ENCODE results near the gene DPP6. TPM values are rescaled to one million over a fixed set of nuclear protein-coding genes. Genes with fewer than 3 reads are reported as not detected.
"Not testable (repeated sequence)": the region's sequence is repeated elsewhere in the genome, so short reads cannot be mapped to it uniquely, and the experiment has no call there.

The DPP6 gene
- polyA plus RNA-seq, 1 donor (not counting 4 experiments of a cell fraction or from before 2014, with no cell fraction given), result not detected

GRCh38 chr7:154015636-154016035, 36.6 kb upstream of the DPP6 start:
- H3K27me3 ChIP-seq (ENCODE audit: control insufficient read depth, extremely low read depth, insufficient read depth, low read length); H3K4me3 ChIP-seq (ENCODE audit: control insufficient read depth in 2 of 3, extremely low read depth in 1 of 3, insufficient read depth in 2 of 3, low read depth in 1 of 3, low read length in 3 of 3); H2AFZ ChIP-seq (ENCODE audit: control insufficient read depth, low read length); H3K4me1 ChIP-seq (ENCODE audit: control insufficient read depth, extremely low read depth, insufficient read depth, low read length); H3K9me1 ChIP-seq (ENCODE audit: control insufficient read depth, extremely low read depth, insufficient read depth, low read length); H4K20me1 ChIP-seq (ENCODE audit: control insufficient read depth, extremely low read depth, insufficient read depth, low read length); H3K4me2 ChIP-seq (ENCODE audit: control insufficient read depth, extremely low read depth, insufficient read depth, low read depth, low read length); H3K79me2 ChIP-seq (ENCODE audit: control insufficient read depth, insufficient read depth, low read length); H3K36me3 ChIP-seq (ENCODE audit: control insufficient read depth in 2 of 2, extremely low read depth in 1 of 2, insufficient read depth in 2 of 2, low read length in 2 of 2); FAIRE-seq; H3K27ac ChIP-seq (ENCODE audit: control insufficient read depth, insufficient read depth, low read length); DNase-seq (ENCODE audit: low read depth, low spot score); H3K9me3 ChIP-seq (ENCODE audit: control insufficient read depth, low read depth, low read length); dilution Hi-C loops (cut with MboI; ENCODE audit: extremely low pct_ligation_motif_present, low sequenced_read_pairs); H3K9ac ChIP-seq (ENCODE audit: control insufficient read depth, extremely low read depth, insufficient read depth, low read length): not testable (repeated sequence)

GRCh38 chr7:154018354-154018753, 33.8 kb upstream of the DPP6 start:
- dilution Hi-C loops (cut with MboI; ENCODE audit: extremely low pct_ligation_motif_present, low sequenced_read_pairs); H4K20me1 ChIP-seq (ENCODE audit: control insufficient read depth, extremely low read depth, insufficient read depth, low read length); FAIRE-seq; H3K4me1 ChIP-seq (ENCODE audit: control insufficient read depth, extremely low read depth, insufficient read depth, low read length); DNase-seq (ENCODE audit: low read depth, low spot score); H3K27ac ChIP-seq (ENCODE audit: control insufficient read depth, insufficient read depth, low read length); H3K36me3 ChIP-seq (ENCODE audit: control insufficient read depth in 2 of 2, extremely low read depth in 1 of 2, insufficient read depth in 2 of 2, low read length in 2 of 2); H3K4me2 ChIP-seq (ENCODE audit: control insufficient read depth, extremely low read depth, insufficient read depth, low read depth, low read length); H3K9me1 ChIP-seq (ENCODE audit: control insufficient read depth, extremely low read depth, insufficient read depth, low read length); H3K27me3 ChIP-seq (ENCODE audit: control insufficient read depth, extremely low read depth, insufficient read depth, low read length); H3K9ac ChIP-seq (ENCODE audit: control insufficient read depth, extremely low read depth, insufficient read depth, low read length); H3K9me3 ChIP-seq (ENCODE audit: control insufficient read depth, low read depth, low read length); H3K79me2 ChIP-seq (ENCODE audit: control insufficient read depth, insufficient read depth, low read length); H2AFZ ChIP-seq (ENCODE audit: control insufficient read depth, low read length); H3K4me3 ChIP-seq (ENCODE audit: control insufficient read depth in 2 of 3, extremely low read depth in 1 of 3, insufficient read depth in 2 of 3, low read depth in 1 of 3, low read length in 3 of 3): not testable (repeated sequence)

- H3K36me3 ChIP-seq (ENCODE audit: control insufficient read depth in 2 of 2, extremely low read depth in 1 of 2, insufficient read depth in 2 of 2, low read length in 2 of 2); H3K4me1 ChIP-seq (ENCODE audit: control insufficient read depth, extremely low read depth, insufficient read depth, low read length); H3K27me3 ChIP-seq (ENCODE audit: control insufficient read depth, extremely low read depth, insufficient read depth, low read length); dilution Hi-C loops (cut with MboI; ENCODE audit: extremely low pct_ligation_motif_present, low sequenced_read_pairs); FAIRE-seq; H3K4me3 ChIP-seq (ENCODE audit: control insufficient read depth in 2 of 3, extremely low read depth in 1 of 3, insufficient read depth in 2 of 3, low read depth in 1 of 3, low read length in 3 of 3); H3K9me3 ChIP-seq (ENCODE audit: control insufficient read depth, low read depth, low read length); H2AFZ ChIP-seq (ENCODE audit: control insufficient read depth, low read length); H3K4me2 ChIP-seq (ENCODE audit: control insufficient read depth, extremely low read depth, insufficient read depth, low read depth, low read length); H3K9ac ChIP-seq (ENCODE audit: control insufficient read depth, extremely low read depth, insufficient read depth, low read length); DNase-seq (ENCODE audit: low read depth, low spot score); H3K9me1 ChIP-seq (ENCODE audit: control insufficient read depth, extremely low read depth, insufficient read depth, low read length); H3K79me2 ChIP-seq (ENCODE audit: control insufficient read depth, insufficient read depth, low read length); H3K27ac ChIP-seq (ENCODE audit: control insufficient read depth, insufficient read depth, low read length); H4K20me1 ChIP-seq (ENCODE audit: control insufficient read depth, extremely low read depth, insufficient read depth, low read length): not testable (repeated sequence)
These were observed 24.4 kb upstream of the DPP6 start for GRCh38 chr7:154027805-154028204.

- H3K4me1 ChIP-seq (ENCODE audit: control insufficient read depth, extremely low read depth, insufficient read depth, low read length); H3K9ac ChIP-seq (ENCODE audit: control insufficient read depth, extremely low read depth, insufficient read depth, low read length); H2AFZ ChIP-seq (ENCODE audit: control insufficient read depth, low read length); DNase-seq (ENCODE audit: low read depth, low spot score); H3K9me3 ChIP-seq (ENCODE audit: control insufficient read depth, low read depth, low read length); H3K9me1 ChIP-seq (ENCODE audit: control insufficient read depth, extremely low read depth, insufficient read depth, low read length); H3K4me2 ChIP-seq (ENCODE audit: control insufficient read depth, extremely low read depth, insufficient read depth, low read depth, low read length); H3K79me2 ChIP-seq (ENCODE audit: control insufficient read depth, insufficient read depth, low read length); H3K4me3 ChIP-seq (ENCODE audit: control insufficient read depth in 2 of 3, extremely low read depth in 1 of 3, insufficient read depth in 2 of 3, low read depth in 1 of 3, low read length in 3 of 3); H4K20me1 ChIP-seq (ENCODE audit: control insufficient read depth, extremely low read depth, insufficient read depth, low read length); H3K27me3 ChIP-seq (ENCODE audit: control insufficient read depth, extremely low read depth, insufficient read depth, low read length); H3K27ac ChIP-seq (ENCODE audit: control insufficient read depth, insufficient read depth, low read length); H3K36me3 ChIP-seq (ENCODE audit: control insufficient read depth in 2 of 2, extremely low read depth in 1 of 2, insufficient read depth in 2 of 2, low read length in 2 of 2); FAIRE-seq; dilution Hi-C loops (cut with MboI; ENCODE audit: extremely low pct_ligation_motif_present, low sequenced_read_pairs): not testable (repeated sequence)
These were observed 21.6 kb upstream of the DPP6 start for GRCh38 chr7:154030476-154031080.

- H3K4me2 ChIP-seq (ENCODE audit: control insufficient read depth, extremely low read depth, insufficient read depth, low read depth, low read length); H3K27me3 ChIP-seq (ENCODE audit: control insufficient read depth, extremely low read depth, insufficient read depth, low read length); H4K20me1 ChIP-seq (ENCODE audit: control insufficient read depth, extremely low read depth, insufficient read depth, low read length); H3K4me1 ChIP-seq (ENCODE audit: control insufficient read depth, extremely low read depth, insufficient read depth, low read length); DNase-seq (ENCODE audit: low read depth, low spot score); H3K27ac ChIP-seq (ENCODE audit: control insufficient read depth, insufficient read depth, low read length); H3K79me2 ChIP-seq (ENCODE audit: control insufficient read depth, insufficient read depth, low read length); H2AFZ ChIP-seq (ENCODE audit: control insufficient read depth, low read length); H3K9me1 ChIP-seq (ENCODE audit: control insufficient read depth, extremely low read depth, insufficient read depth, low read length); dilution Hi-C loops (cut with MboI; ENCODE audit: extremely low pct_ligation_motif_present, low sequenced_read_pairs); FAIRE-seq; H3K9me3 ChIP-seq (ENCODE audit: control insufficient read depth, low read depth, low read length); H3K36me3 ChIP-seq (ENCODE audit: control insufficient read depth in 2 of 2, extremely low read depth in 1 of 2, insufficient read depth in 2 of 2, low read length in 2 of 2); H3K4me3 ChIP-seq (ENCODE audit: control insufficient read depth in 2 of 3, extremely low read depth in 1 of 3, insufficient read depth in 2 of 3, low read depth in 1 of 3, low read length in 3 of 3); H3K9ac ChIP-seq (ENCODE audit: control insufficient read depth, extremely low read depth, insufficient read depth, low read length): not testable (repeated sequence)
These were observed 12.6 kb upstream of the DPP6 start for GRCh38 chr7:154039466-154040165.

Data from keratinocyte (primary cell).